Loucy (cell line): ENCODE results near the gene ALX1.

Source experiments
- EZH2phosphoT487 ChIP-seq: fragments of 200-600 bp; IDR thresholded peaks from 2 replicates; pipeline ENCODE4 v1.6.1; 2018; ENCODE audit warnings: antibody characterized with exemption, mild to moderate bottlenecking, moderate library complexity, borderline replicate concordance
- TF ChIP-seq, protein P1 (sequence below): fragments of 200-600 bp; sonication (generic); conservative IDR thresholded peaks from 2 replicates; pipeline ENCODE4 v1.5.1; 2014; ENCODE audit warnings: mild to moderate bottlenecking, antibody characterized with exemption, low read length

DNA sequence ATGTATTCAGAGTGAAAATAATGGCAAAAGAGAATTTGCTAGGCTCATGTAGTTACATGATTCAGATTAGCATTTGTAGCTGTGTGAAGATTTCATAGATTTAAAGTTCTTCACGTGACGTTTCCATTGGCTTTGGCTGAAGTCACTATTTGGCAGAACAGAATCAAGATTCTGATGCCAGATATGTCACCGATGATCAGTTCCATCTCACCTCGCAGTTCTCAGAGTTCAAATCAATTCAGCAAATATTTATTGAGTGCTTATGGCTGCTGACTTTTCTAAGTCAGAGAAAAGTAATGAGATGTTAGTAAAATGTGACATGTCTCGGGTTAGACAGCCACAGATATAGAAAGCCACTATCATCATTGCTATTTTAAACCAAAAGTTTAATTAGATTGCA, 28.4 kb downstream of the ALX1 start:
- TF ChIP-seq, protein P1, sequence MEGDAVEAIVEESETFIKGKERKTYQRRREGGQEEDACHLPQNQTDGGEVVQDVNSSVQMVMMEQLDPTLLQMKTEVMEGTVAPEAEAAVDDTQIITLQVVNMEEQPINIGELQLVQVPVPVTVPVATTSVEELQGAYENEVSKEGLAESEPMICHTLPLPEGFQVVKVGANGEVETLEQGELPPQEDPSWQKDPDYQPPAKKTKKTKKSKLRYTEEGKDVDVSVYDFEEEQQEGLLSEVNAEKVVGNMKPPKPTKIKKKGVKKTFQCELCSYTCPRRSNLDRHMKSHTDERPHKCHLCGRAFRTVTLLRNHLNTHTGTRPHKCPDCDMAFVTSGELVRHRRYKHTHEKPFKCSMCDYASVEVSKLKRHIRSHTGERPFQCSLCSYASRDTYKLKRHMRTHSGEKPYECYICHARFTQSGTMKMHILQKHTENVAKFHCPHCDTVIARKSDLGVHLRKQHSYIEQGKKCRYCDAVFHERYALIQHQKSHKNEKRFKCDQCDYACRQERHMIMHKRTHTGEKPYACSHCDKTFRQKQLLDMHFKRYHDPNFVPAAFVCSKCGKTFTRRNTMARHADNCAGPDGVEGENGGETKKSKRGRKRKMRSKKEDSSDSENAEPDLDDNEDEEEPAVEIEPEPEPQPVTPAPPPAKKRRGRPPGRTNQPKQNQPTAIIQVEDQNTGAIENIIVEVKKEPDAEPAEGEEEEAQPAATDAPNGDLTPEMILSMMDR, result no peak
- no peak for TF ChIP-seq EZH2phosphoT487
